NCI-H510A (cell line): Measurements from ENCODE around the gene PARD3.
"Not testable (repeated sequence)": the region's sequence is repeated elsewhere in the genome, so short reads cannot be mapped to it uniquely, and the experiment has no call there.

ENCODE experiments used
- DNase-seq: peaks from one replicate; lab custom pipeline; 2025; lab: John Stamatoyannopoulos, UW

Gene PARD3

GRCh38 chr10:34797155-34797554 lies 17.9 kb downstream of the PARD3 start:
- no peak for DNase-seq

- DNase-seq = no peak
These were observed 19.0 kb downstream of the PARD3 start for GRCh38 chr10:34796133-34796532.

- no peak for DNase-seq
These were observed 19.8 kb downstream of the PARD3 start for GRCh38 chr10:34795334-34795733.

GRCh38 chr10:34794835-34795234 lies 20.3 kb downstream of the PARD3 start:
- no peak for DNase-seq

GRCh38 chr10:34793581-34793980 lies 21.5 kb downstream of the PARD3 start:
- DNase-seq = not testable (repeated sequence)

- no peak for DNase-seq
These were observed 22.2 kb downstream of the PARD3 start for GRCh38 chr10:34792881-34793280.

GRCh38 chr10:34791947-34792346 lies 23.1 kb downstream of the PARD3 start:
- DNase-seq = no peak

- no peak for DNase-seq
These were observed 23.9 kb downstream of the PARD3 start for GRCh38 chr10:34791228-34791627.

GRCh38 chr10:34789966-34790506 lies 25.1 kb downstream of the PARD3 start:
- DNase-seq = no peak

GRCh38 chr10:34786464-34786863 lies 28.6 kb downstream of the PARD3 start:
- DNase-seq = no peak

GRCh38 chr10:34781711-34782110 lies 33.4 kb downstream of the PARD3 start:
- DNase-seq = no peak

- peak; percentile 16 for DNase-seq
These were observed 34.2 kb downstream of the PARD3 start for GRCh38 chr10:34780818-34781380.

- DNase-seq = no peak
These were observed 36.9 kb downstream of the PARD3 start for GRCh38 chr10:34778237-34778636.

- DNase-seq = no peak
These were observed 38.9 kb downstream of the PARD3 start for GRCh38 chr10:34776090-34776690.

- no peak for DNase-seq
These were observed 40.0 kb downstream of the PARD3 start for GRCh38 chr10:34775044-34775637.

- no peak for DNase-seq
These were observed 41.2 kb downstream of the PARD3 start for GRCh38 chr10:34773636-34774630.

- no peak for DNase-seq
These were observed 43.6 kb downstream of the PARD3 start for GRCh38 chr10:34771525-34771924.

GRCh38 chr10:34771106-34771505 lies 44.0 kb downstream of the PARD3 start:
- no peak for DNase-seq

GRCh38 chr10:34769899-34770298 lies 45.2 kb downstream of the PARD3 start:
- DNase-seq = no peak

- DNase-seq = no peak
These were observed 46.1 kb downstream of the PARD3 start for GRCh38 chr10:34768972-34769330.

- peak; percentile 21 for DNase-seq
These were observed 46.7 kb downstream of the PARD3 start for GRCh38 chr10:34768261-34768971.
